NCI-H1417 (cell line): Measurements from ENCODE around the gene MAP2.
A peak's percentile ranks its signal among the peaks of the same experiment; 100 is the strongest.

Experiments used
- DNase-seq, 3 experiments: peaks; one replicate each; lab custom pipeline; 2025; lab: John Stamatoyannopoulos, UW

The MAP2 gene

DNA sequence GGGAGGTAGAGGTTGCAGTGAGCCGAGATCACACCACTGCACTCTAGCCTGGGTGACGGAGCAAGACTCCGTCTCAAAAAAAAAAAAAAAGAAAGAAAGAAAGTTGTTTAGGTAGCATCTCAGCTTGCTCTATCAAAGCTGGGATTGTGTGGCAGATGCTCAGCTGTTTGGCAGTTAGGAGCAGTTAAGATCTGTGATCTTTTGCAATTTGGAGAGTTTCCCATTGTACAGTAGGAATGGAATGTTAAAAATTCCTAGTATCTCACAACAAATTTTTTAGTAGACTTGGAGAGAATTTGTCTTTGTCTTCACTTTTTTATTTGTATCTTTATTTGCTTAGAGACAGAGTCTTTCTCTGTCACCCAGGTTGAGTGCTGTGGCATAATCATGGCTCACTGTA is 224.9 kb downstream of the MAP2 start:
- DNase-seq: no peak

- no peak for DNase-seq
These were observed 229.3 kb downstream of the MAP2 start for GRCh38 chr2:209653134-209653533.

DNA sequence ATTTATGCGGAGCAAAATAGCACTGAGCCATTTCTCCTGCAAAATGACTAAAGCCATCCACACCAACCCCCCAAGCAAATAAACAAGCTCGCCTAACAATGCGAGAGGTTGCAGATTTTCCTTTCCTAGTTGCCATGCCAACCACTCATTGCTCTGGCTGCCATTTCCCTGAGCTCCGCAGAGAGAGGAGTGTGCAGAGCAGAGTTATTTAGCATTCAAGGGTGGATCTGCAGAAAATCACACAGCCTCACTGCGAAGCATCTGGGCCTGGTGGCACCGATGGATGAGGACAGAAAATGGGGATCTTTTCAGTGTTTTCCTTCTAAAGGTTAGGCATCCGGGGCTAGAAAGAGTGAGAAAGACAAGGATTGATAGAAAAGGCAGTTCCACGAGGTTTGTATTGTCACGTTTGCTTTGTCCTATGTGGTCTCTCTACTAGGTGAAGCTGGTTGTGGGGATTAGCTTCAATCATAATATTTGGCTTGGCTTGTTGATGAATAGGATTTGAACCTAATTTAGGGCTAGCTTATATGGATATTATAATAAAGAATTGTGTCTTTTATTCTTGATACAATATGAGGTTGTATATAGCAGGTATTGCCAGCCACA is 237.5 kb downstream of the MAP2 start:
- DNase-seq: peak; percentile 24 to 90 (median 68)

DNA sequence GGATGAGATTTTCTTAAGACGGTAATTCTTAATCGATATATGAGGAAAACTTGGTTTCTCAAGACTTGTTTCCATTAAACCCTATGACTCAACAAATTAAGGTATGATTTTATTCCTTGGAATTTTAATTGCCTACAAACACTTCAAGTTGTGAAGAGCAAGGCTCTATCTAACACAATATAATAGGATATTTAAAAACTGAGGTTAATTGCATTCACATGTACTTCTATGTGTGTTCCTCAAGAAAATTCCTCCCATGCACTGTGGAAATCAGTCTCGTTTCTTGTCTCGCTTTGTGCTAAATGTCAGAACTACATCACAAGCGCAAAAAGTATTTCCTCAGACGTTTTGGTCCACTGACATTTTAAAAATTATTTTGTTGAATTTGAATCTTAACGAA is 238.2 kb downstream of the MAP2 start:
- peak in 1 of 3 experiments; percentile 45 for DNase-seq

DNA sequence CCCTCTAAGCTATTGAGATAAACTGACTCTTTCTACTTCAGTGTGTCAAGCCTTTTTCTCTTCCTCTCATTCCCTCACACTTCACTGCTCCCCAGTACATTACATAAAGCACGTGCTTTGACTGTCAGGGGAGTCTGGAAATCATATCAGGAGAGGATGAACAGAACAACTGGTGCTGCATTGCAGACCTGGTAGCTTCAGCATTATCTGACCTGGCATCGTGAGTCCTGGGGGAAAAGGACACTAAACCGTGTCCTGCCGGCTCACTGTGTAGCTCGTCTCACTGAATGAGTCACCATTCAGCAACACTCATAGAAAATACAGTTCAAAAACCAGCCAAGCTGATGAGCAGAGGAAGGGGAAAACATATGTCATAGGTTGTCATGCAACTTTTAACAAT is 239.3 kb downstream of the MAP2 start:
- peak in 2 of 3 experiments; percentile 12 to 56 for DNase-seq

- DNase-seq: no peak
These were observed 239.8 kb downstream of the MAP2 start for GRCh38 chr2:209663656-209664055.

DNA sequence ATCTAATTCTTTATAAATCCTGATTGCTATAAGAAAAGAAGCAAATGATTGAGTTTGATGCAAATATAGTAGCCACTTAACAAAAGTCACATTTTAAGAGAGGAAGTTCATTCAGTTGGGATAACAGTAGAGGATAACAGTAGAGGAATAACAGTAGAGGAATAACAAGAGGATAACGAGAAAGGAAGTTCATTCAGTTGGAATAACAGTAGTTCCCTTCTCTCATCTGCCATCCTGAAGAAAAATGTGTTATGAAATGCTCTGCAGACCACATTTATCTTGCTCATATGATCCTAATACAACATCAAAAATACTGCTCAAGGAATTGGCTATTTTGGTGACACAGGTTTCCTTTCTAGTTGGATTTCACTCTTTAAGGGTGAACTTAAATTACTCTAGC is 242.4 kb downstream of the MAP2 start:
- DNase-seq: no peak

- DNase-seq: peak in 2 of 3 experiments; percentile 42 to 85
These were observed 247.3 kb downstream of the MAP2 start for GRCh38 chr2:209671020-209671680.

DNA sequence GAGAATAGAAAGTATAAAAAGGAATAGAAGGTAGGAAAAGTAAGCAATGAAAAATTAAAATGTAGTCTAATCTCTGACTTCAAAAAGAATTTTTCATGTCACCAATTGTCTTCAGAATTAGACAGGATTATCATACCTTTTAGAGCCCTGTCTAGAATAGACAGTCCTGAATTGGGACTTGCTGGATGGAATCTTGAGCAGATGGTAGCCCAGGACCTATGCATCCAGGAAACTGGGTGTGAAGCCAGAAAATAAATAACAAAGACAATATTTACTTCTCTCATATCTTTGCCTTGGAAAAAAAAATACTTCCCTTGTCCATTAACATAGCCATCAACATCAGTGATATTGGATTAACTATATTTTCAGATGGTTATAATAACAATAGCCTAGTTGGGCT is 250.0 kb downstream of the MAP2 start:
- no peak for DNase-seq

DNA sequence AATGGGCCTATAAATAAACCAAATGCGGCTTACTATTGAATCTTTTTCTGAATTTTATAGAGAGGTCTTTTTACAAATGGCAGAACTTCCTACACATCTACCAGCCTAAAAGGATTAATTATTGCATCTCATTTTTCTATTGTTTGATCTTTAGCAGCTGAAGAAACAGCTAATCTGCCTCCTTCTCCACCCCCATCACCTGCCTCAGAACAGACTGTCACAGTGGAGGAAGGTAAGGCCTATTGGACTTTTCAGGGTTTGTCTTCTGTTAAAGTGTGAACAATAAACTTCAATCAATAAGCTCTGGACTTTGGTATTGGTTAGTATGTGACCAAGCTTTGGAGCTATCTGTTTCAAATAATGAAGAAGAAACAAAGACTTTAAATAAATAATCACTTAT is 256.7 kb downstream of the MAP2 start:
- DNase-seq: peak in 1 of 3 experiments; percentile 9

- DNase-seq: no peak
These were observed 257.4 kb downstream of the MAP2 start for GRCh38 chr2:209681201-209681735.

DNA sequence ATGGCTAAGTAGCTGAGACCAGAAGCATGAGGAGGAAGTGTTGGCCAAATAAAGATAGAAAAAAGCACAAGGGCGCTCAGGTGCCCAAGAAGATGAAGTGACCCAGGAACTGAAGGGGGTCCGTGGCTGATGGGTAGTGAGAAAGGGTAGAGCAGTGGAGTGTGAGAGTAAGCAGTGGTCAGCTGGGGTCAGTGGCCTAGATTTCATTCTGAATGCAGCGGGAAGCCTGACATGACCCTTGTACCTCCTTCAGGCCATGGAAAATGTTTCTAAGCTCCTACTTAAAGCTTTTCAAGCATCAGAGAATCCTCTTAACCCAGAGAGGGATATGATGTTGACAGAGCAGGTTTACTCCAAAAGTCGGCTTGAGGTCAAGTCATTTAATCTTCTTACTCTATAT is 258.8 kb downstream of the MAP2 start:
- no peak for DNase-seq

GRCh38 chr2:209685340-209685739 is 261.5 kb downstream of the MAP2 start:
- DNase-seq: no peak

DNA sequence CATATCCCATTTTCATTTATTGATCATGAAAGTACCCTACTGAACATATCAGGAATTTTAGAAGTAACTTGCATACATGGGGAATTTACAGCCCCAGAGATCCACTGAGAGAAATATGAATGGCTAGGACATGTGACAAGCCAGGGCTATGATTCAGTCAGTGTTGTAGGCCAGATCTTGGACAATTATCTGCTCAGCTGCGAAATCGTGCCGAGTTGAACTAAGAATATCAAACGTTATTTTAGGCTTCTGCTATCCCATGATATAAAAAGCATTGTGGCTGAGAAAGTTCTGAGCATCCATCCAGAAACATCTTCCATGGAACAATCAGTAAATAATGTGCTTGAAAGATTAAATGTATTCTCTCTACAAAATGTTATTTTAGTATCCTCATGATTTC is 262.1 kb downstream of the MAP2 start:
- no peak for DNase-seq

DNA sequence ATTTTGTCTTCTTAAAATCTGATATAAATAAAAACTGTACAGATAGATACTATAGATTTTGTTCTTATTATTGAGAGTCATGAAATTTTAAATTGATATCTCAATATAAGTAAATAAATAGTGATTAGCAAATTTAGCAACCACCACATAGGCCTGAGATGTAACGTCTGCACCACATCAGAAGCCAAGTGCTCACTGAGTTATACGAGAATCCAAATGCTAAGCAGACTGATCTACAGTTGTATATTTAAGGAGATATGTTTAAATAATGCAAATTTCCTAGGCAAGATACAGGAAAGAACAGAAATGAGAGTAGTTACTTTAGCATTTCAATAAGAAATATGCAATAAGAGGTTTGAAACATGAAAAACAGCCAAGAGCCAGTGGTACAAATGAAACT is 262.6 kb downstream of the MAP2 start:
- DNase-seq: no peak

DNA sequence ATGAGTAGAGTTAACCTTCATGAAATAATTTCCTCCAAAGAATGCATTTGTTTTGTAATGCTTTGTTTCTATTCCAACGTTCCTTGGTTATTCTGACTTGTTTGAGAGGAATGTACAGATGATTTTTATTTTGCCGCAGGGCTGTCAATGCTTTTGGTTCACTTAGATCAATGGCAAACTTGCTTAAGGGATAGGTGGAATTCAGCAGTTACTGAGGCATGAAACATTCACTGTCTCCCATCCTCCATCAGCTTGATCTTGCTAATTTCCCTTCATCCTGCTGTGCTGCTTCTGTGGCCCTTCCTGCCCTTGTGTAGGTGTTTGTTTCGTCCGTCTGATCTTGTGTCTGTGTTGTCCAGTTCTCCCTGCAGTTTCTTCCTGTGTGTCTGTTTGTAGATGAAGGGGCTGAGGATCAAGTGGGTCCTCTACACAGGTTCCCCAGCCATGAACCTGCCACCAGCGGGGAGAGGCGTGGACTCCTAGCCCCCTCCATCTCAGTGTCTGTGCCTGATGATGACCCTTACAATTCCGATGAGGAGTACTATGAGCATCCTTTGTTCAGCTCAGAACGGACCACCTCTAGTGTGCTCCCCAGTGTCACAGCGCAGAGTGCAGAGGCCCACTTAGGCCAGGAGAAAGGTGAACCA is 263.6 kb downstream of the MAP2 start:
- no peak for DNase-seq

GRCh38 chr2:209688385-209688784 is 264.5 kb downstream of the MAP2 start:
- DNase-seq: peak in 2 of 3 experiments; percentile 3 to 64

DNA sequence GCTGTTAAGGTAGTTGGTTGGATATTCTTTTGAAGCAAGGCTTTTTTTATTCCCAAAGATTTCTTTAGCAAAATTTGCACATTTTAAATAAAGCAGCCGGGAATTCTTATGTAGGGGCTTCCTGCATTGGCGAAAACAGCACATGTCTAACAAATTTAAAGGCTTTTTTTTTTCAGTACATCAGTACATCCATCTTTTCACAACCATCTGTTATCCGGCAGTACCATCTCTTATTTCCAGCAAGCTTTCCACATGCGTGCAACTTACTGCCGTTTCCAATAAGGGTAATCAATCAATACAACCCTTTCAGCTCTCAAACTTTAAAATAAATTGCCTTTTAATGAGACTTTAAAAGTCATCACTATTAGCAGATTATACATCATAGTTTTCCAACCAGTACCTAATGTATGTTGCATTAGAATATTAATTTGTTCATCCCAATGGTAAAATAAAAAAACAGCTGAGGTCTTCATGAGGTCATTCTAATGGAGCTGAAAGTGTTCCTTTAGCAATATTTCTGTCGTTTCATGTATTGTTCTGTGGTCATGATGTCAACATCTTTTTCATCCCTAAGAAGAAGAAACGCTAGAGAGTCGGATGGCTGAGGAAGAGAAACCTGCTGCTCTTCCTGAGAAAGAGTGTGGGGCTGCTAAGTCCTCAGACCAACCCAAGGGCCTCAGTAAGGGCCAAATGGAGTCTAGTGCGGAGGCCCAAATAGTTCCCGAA is 266.3 kb downstream of the MAP2 start:
- no peak for DNase-seq

DNA sequence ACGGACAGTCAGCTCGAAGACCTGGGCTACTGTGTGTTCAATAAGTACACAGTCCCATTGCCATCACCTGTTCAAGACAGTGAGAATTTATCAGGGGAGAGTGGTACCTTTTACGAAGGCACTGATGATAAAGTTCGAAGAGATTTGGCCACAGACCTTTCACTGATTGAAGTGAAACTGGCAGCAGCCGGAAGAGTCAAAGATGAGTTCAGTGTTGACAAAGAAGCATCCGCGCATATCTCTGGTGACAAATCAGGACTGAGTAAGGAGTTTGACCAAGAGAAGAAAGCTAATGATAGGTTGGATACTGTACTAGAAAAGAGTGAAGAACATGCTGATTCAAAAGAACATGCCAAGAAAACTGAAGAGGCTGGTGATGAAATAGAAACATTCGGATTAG is 270.9 kb downstream of the MAP2 start:
- no peak for DNase-seq

- no peak for DNase-seq
These were observed 273.2 kb downstream of the MAP2 start for GRCh38 chr2:209696836-209697711.

DNA sequence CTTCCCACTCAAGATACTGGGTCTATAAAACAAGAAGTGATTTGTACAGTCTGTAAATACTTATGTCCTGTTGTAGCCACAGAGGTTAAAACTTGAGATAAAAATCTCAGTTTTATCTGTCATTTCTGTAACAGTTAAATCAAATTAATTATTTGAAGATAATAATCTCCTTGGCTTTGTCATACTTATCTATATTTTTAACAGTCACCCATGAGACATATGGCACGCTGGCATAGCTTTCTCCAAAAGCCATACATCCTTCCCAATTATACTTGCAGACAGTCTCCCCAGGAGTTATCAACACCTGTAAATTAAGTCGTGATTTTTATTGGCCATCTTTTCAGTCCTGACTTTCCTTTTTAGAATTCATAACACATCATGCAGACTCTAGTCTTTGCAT is 278.9 kb downstream of the MAP2 start:
- DNase-seq: no peak

GRCh38 chr2:209713219-209713618 is 289.4 kb downstream of the MAP2 start:
- no peak for DNase-seq
